Kidney epithelial cell (primary cell): ENCODE data around the gene ABCC4. TPM values are rescaled to one million over a fixed set of nuclear protein-coding genes. Genes with fewer than 3 reads are reported as not detected.

ENCODE experiments used
- DNase-seq: peaks from one replicate; pipeline ENCODE4 v3.0.0-alpha.2; 2010; ENCODE audit warnings: low read depth
- H3K27me3 ChIP-seq: 2 replicates; pipeline ENCODE4 v1.6.0; 2011; ENCODE audit warnings: low read length; ENCODE audit not compliant: control insufficient read depth, insufficient read depth
- H3K36me3 ChIP-seq: 2 replicates; pipeline ENCODE4 v1.5.1; 2011; ENCODE audit warnings: low read length; ENCODE audit not compliant: control insufficient read depth, insufficient read depth
- H3K4me3 ChIP-seq: 2 replicates; pipeline ENCODE4 v1.5.1; 2011; ENCODE audit warnings: low read depth, mild to moderate bottlenecking, control low read depth, low read length
- total RNA-seq: library from RNA; depleted of rRNA; stranded (reverse); fragments of >200 nt; gene quantifications from 2 replicates; pipeline ENCODE4 v1.2.3, GENCODE V29; 2015
- TF ChIP-seq, protein P1 (sequence below): IDR thresholded peaks from 2 replicates; pipeline ENCODE4 v1.5.1; 2011; ENCODE audit warnings: mild to moderate bottlenecking, moderate library complexity, low read length, control low read depth, inconsistent platforms; ENCODE audit not compliant: insufficient read depth, poor library complexity, severe bottlenecking

Gene ABCC4
- total RNA-seq, 1 donor from 2014 or later = 17.3 TPM

DNA sequence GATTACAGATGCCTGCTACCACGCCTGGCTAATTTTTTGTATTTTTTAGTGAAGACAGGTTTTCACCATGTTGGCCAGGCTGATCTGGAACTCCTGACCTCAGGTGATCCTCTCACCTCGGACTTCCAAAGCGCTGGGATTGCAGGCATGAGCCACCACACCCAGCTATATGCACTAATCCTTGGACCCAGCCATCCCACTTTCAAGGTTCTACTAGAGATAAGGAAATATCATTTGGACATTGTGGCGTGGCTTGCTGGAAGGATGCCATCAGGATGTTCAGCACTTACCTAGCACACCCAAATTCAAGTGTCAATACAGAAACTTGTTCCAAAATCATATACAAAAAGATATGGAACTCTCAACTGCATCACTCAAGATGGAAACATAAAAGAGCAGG lies 136.4 kb downstream of the ABCC4 start:
- H3K27me3 ChIP-seq = no peaks in the 10 kb centered on the region
- H3K4me3 ChIP-seq = no peak overlapping the region
- H3K36me3 ChIP-seq = no peaks in the 10 kb centered on the region
- DNase-seq = no peak
- TF ChIP-seq, protein P1, sequence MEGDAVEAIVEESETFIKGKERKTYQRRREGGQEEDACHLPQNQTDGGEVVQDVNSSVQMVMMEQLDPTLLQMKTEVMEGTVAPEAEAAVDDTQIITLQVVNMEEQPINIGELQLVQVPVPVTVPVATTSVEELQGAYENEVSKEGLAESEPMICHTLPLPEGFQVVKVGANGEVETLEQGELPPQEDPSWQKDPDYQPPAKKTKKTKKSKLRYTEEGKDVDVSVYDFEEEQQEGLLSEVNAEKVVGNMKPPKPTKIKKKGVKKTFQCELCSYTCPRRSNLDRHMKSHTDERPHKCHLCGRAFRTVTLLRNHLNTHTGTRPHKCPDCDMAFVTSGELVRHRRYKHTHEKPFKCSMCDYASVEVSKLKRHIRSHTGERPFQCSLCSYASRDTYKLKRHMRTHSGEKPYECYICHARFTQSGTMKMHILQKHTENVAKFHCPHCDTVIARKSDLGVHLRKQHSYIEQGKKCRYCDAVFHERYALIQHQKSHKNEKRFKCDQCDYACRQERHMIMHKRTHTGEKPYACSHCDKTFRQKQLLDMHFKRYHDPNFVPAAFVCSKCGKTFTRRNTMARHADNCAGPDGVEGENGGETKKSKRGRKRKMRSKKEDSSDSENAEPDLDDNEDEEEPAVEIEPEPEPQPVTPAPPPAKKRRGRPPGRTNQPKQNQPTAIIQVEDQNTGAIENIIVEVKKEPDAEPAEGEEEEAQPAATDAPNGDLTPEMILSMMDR = no peak

DNA sequence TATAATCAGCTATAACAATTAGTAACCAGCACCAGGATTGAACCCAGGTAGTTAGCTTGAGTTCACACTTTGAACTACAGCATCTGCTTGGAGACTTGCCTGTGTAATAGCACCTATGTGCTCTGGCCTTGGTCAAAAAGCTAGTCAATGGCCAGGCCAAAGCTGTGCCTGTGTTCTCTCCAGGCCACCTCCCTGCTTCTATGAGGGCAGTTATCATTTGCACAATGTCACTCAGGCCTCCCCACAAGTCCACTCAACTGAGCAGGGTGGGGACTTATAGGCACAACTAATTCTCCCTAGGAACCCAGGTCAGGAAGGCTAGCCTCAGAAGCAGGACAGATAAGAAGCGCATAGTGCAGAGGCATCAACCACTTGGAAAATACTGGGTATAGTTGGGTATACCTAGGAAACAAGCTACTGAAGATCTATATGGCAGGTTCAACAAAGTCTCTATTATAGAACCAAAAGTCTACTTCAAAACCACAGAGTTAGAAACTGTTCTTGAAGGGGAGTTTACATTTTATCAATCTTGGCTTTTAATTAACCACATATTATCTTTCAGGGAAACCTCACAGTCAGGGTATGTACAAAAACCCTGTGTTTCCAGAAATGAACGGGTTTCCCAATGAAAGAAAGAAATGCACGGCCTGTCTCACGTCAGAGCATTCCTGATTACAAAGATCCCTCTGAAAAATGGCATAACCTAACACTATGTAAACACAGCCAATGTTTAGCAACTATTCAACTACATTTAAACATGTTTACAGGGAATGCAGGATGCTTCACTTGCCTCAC lies 140.9 kb downstream of the ABCC4 start:
- Histone ChIP-seq H3K36me3 (no peaks in the 10 kb centered on the region), H3K4me3 (no peak overlapping the region), H3K27me3 (no peaks in the 10 kb centered on the region)
- no peak for DNase-seq
- TF ChIP-seq, protein P1 = no peak

DNA sequence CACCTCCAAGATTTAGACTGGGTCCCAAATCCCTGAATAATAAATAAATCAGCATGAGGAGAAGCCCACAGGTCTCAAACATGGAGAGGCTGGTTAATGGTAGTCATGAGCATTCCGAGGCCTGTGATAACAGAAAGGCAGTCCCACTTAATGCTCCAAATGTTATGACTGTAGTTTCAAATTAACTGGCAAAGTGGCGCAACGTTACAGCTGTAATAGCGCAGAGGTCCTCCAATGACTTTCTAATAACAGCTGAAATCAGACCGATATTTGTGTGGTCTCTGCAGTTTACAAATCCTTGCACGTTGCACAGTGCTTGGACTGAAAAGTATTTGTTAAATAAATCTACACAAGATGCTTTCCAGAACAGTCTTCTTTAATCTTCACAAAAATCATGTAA lies 141.8 kb downstream of the ABCC4 start:
- no peak for DNase-seq
- Histone ChIP-seq H3K4me3 (no peak overlapping the region), H3K36me3 (no peaks in the 10 kb centered on the region), H3K27me3 (no peaks in the 10 kb centered on the region)
- TF ChIP-seq, protein P1 = no peak

DNA sequence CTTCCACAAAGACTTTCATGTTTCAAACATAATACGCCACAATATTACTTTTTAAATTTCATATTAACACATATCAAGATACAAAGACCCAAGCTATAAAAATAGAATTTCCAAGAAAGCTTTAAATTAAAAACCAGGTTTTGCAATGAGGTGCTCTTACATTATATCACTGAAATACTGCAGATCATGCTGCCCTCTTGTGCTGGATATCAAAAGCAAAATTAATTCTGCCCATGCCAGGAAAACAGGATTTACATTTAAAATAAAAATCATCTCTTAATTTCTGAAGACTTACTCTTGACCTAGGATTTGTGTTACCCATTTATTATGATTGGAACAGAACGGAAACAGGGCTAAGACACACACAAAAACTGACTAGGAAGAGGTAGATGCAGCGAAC lies 145.0 kb downstream of the ABCC4 start:
- TF ChIP-seq, protein P1 = peak; percentile 7
- H3K27me3 ChIP-seq = no peaks in the 10 kb centered on the region

DNA sequence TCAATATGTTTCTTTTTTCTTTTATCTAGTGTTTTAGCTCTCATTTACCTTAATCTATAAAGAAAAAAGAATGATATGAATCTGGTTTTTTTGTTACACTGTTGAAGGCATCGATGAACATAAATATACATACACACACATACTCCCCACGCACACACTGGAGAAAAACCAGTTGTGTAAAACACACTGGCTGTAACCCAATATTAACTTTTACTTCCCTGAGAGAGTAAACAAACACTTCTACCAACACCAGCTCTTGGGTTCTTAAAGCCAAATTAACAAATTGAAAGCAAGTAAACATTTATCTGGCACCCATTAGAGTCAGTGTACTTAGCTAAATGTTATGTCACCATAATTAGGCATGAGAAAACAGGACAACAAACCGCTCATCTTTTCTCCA lies 145.7 kb downstream of the ABCC4 start:
- TF ChIP-seq, protein P1 = no peak
- no peaks in the 10 kb centered on the region for H3K36me3 ChIP-seq
- DNase-seq = no peak
- no peaks in the 10 kb centered on the region for H3K27me3 ChIP-seq
- no peak overlapping the region for H3K4me3 ChIP-seq

More for the DNA sequence above, 145.0 kb downstream of the ABCC4 start:
- no peak for DNase-seq
- no peaks in the 10 kb centered on the region for H3K36me3 ChIP-seq
- no peak overlapping the region for H3K4me3 ChIP-seq

DNA sequence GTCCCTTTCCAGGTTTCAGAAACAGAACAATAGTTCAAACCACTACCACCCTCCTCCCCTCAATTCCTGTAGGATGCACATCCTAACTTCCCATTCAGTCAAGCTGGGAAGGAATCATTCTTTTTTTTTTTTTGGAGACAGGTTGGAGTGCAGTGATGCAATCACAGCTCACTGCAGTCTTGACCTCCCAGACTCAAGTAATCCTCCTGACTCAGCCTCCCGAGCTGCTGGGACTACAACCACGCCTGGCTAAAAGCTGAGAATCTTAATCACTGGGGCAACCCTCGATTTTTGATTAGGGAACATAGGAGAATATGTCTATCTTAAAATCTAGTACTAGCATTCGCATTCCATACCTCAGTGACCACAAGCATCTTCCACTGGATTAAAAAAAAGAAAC lies 146.2 kb downstream of the ABCC4 start:
- no peak overlapping the region for H3K4me3 ChIP-seq
- no peak for DNase-seq
- H3K36me3 ChIP-seq = no peaks in the 10 kb centered on the region
- H3K27me3 ChIP-seq = no peaks in the 10 kb centered on the region
- TF ChIP-seq, protein P1 = no peak
